NCI-H526 (cell line): ENCODE results near the gene DRAXIN.

Experiments
- DNase-seq, 2 experiments: peaks; one replicate each; lab custom pipeline; 2025; lab: John Stamatoyannopoulos, UW

DRAXIN gene

DNA sequence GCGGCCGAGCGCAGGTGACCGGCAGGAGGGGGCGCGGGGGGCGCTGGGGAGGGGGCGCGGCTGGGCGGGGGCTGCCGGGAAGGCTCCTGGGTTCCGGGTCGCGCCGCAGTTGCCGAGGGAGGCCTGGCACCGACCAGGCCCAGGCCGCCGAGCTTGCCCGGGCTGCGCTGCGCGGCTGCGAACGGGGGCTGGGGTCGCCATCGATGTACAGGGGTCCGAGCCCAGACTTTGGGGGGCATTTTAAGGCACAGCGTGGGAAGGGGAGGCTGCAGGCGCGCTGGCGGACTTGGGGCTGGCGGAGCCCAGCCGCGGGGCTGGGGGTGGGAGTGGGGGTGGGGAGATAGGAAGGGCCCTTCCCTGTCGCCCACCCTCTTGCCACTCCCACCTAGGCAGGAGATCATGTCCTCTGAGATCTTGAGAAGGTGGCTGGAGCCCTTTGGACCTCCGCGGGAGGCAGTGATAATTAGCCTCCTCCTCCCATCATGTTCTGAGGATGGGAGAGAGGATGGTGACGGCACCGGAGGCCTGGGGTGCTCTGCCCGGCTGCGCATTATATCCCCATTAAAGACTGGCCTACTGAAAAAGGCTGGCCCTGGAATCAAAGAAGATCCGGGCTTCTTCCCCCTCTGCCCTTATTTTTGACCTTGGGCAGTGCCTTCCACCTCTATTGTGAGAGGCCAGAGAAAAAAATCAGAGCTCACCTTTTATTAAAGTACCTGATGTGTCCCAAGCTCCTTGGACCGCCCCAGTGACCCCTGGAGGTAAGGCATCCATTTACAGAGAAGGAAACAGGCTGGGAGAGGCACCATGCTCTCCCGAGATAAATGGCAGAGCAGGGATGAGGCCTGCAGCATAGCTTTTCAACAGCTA lies 36.3 kb upstream of the DRAXIN start:
- DNase-seq: no peak

DNA sequence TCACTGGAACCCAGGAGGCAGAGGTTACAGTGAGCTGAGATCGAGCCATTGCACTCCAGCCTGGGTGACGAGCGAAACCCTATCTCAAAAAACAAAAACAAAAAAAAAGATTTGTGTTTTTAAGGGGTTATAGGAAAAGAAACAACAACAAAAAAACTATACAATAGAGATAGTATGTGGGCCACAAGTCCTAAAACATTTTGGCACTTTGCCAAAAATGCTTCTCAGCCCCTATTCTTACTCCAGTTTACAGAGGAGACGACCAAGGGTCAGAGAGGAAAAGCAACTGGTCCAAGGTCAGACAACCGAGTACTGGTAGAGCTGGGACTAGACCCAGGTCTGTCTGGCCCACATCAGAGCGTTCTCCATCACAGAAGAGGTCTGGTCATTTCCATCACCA lies 33.9 kb upstream of the DRAXIN start:
- DNase-seq: no peak

DNA sequence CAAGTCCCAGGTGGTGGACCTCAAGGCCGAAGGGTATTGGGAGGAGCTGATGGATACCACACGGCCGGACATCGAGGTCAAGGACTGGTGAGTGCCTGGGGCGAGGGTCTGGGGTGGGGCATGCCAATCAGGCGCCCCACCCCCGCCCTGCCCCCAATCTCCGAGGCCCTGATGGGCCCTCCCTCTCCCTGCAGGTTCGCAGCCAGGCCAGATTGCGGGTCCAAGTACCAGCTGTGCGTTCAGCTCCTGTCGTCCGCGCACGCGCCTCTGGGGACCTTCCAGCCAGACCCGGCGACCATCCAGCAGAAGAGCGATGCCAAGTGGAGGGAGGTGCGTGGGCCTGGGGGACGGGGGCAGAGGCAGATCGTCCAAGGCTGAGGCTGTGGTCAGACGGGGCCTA lies 33.0 kb upstream of the DRAXIN start:
- DNase-seq: no peak

DNA sequence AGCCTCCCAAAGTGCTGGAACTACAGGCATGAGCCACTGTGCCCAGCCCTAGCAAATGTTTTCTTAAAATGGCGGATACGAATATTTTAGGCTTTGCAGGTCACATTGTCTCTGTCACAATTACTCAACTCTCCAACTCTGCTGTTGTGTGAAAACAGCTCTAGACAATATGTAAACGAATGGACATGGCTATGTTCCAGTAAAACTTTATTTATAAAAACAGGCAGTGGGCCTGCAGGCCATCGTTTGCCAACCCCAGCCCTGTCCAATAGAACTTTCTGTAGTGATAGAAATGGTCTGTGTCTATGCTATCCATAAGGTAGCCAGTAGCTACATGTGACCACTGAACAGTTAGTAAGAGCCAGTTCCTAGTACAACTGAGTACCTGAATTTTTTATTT lies 31.8 kb upstream of the DRAXIN start:
- no peak for DNase-seq

DNA sequence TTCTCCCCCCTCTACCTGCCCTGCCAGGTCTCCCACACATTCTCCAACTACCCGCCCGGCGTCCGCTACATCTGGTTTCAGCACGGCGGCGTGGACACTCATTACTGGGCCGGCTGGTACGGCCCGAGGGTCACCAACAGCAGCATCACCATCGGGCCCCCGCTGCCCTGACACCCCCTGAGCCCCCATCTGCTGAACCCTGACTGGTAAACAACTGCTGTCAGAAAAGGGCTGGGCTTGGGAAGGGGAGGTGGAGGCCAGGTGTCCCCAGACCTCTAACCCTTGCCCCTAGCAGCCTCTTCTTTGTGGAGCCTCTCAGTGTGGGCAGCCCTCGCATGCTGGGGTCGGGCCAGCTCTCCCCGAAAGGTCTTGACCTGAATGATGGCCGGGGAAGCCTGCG lies 30.4 kb upstream of the DRAXIN start:
- no peak for DNase-seq

DNA sequence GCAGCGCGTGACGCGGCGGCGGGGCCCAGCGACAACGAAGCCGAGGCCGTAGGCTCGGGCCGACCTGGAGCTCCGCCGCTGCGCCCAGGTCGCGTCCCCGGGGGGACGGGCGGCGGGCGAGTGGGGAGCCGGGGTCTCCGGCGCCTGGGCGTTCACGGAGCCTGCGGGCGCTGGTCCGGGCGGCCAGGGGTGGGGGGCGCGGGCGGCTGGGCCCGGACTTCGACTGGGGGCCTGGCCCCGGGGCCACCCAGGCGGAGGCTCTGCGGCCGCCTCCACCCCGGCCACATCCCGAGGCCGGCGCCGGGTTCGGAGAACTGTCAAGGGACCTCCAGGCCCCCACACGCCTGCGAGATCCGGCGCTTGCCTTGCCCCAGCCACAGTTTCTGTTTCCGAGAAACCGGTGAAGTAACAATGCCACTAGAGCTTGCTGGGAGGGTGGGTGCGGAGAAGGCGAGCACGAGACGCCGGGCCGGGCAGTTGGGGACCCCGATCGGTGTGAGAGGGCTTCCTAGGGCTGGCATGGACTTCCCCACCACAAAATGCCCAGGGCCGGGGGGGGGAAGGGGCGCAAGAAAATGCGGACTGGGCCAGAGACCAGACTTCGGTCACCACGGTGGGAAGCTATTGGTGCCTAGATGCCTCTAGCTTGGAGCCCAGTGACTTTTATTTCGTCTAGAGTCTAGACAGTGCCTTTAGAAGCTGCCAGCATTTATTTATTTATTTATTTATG lies 27.0 kb upstream of the DRAXIN start:
- DNase-seq: peak in 1 of 2 experiments; percentile 45

DNA sequence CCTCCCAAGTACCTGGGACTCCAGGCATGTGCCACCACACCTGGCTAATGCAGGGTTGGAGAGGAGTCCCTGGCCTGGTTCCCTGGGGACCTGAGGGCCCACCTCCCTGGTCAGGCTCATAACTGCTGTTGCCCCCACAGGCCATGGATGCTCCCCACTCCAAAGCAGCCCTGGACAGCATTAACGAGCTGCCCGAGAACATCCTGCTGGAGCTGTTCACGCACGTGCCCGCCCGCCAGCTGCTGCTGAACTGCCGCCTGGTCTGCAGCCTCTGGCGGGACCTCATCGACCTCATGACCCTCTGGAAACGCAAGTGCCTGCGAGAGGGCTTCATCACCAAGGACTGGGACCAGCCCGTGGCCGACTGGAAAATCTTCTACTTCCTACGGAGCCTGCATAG lies 23.0 kb upstream of the DRAXIN start:
- DNase-seq: no peak

DNA sequence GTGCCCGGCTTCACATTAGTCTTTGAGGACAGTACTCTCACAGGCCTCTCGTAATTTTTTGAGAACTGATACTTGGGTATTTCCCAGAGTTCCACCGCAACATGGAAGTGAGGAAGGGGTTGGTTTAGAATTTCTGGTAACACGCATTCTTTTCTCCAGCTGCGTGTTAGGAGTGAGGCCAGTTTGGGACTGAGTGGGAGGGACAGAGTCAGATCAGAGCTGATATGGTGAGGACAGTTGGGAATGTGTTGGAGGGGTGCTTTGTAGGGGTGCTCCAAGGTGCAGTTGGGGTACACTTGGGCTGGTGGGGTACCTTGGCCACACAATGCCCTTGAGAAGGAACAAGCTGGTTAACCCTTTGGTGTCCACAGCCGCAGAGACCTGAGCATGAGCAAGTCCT lies 20.8 kb upstream of the DRAXIN start:
- no peak for DNase-seq

DNA sequence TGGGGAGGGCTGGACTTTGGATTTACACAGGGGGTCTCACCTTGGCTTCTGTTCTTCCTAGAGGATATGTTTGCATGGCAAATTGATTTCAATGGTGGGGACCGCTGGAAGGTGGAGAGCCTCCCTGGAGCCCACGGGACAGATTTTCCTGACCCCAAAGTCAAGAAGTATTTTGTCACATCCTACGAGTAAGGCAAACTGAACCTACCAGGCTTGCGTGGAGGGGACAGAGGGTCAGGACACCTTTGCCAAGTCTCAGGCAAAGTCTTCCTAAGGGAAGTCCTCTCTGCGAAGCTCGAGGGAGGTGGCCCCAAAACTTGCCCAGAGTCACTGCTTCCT lies 20.3 kb upstream of the DRAXIN start:
- DNase-seq: no peak

DNA sequence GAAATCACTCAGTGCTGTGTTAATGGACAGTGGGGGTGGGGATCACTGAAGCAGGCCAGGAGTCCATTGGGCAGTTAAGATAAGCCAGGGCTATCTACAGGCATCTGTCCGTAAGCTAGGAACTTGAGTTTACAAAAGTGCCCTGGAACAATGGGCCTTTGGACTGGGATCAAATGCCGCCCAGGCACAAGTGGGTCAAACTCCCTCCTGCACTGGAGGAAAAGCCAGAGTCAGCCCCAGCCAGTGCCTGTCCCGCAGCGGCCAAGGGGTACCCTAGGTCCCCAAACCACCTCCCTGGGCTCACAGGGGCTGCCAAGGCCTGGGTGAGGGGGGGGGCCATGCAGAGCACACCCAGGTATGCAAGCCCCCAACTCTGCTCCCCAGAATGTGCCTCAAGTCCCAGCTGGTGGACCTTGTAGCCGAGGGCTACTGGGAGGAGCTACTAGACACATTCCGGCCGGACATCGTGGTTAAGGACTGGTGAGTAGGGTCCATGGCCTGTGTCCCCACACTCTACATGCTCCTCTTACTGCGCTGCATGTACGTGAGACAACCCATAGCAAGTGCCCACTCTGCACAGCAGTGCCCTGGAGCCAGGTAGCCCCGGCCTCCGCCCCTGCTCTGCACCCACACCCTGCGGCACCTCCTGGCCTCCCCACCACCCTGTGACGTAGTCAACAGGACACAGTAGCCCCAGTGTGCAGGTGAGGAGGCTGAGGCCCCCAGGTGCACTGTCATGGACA lies 19.8 kb upstream of the DRAXIN start:
- no peak for DNase-seq

DNA sequence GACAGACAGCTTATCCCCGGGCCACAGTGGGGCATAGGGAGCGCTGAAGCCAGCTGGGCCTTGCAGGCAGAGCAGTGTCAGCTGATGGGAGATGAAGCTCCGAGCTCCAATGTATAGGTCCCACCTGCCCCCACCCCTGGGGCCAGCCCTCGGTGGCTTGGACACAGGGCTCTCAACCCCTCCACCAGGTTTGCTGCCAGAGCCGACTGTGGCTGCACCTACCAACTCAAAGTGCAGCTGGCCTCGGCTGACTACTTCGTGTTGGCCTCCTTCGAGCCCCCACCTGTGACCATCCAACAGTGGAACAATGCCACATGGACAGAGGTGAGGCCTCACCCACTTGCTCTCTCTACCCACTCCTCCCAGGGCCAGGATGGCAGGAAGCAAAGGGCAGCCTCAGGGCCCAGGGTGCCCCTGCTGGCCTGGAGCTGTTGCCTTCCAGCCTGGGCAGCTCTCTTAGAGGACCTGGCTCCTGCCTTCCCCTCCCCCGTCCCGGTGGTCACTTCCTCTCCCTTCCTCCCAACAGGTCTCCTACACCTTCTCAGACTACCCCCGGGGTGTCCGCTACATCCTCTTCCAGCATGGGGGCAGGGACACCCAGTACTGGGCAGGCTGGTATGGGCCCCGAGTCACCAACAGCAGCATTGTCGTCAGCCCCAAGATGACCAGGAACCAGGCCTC lies 18.3 kb upstream of the DRAXIN start:
- DNase-seq: no peak

DNA sequence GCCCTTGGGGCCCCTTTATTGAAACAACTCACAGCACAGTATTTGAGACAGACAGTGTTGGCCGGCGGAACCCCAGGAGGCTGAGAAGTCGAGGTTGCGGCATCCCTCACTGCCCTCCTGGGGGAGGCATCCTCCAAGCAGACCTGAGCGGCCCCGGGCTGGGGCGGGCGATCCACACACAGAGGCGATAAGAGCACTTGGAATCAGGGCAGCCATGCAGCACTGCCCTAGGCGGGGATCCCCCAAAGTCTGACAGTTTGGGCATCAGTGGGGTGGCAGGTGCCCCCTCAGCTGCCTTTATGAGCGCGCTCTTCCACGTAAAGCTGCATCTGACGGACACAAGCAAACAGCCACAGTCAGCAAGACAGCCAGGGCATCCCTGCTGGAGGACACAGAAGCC lies 17.0 kb upstream of the DRAXIN start:
- DNase-seq: no peak

DNA sequence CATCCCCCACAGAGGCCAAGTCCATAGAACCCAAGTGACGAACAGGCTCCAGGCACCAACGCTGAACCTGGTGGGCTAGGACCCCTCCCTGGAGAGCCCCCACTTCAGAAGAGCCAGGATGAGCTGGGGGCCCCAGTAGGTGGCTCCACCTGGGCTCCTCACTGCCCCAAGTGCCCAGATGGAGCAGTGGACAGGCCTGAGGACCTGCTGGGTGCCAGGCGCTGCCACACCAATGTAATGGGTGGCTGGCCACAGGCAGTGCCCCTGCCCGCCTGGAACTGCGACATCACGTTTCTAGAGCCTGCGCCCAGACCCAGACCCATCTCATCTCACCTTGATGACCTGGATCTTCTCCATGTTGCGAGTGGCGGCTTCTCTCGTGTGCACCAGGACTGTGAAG lies 16.2 kb upstream of the DRAXIN start:
- DNase-seq: no peak

DNA sequence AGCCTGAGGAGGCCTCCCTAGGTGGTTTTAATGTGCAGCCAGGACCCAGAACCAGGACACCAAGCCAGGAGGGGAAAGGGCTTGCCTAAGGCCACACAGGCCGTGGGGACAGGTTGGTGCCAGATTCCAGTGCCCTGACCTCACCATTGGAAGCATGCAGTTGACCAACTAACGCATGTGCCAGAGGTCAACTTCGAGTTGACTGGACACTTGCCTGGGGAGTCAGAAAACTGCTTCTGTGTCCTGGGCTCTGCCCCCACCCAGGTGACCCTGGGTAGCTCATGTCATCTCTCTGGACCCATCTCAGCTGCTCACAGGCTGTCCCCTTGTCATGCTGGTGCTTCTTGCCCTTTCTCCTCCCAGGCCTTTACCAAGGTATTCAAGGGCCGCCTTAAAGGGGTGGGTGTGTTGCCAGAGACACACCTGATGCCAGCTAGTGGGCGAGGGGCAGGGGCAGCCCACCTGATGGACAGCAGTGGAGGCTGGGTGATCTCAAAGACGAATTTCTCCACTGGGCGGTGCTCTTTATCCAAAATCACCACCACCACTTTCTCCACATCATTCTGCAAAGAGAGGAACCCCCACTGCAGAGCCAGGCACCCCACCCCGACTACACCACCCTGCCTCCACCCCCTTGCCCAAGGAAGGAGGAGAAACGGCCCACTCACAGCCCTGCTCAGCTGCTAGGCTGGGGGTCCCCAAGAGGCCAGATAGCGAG lies 15.0 kb upstream of the DRAXIN start:
- DNase-seq: no peak

DNA sequence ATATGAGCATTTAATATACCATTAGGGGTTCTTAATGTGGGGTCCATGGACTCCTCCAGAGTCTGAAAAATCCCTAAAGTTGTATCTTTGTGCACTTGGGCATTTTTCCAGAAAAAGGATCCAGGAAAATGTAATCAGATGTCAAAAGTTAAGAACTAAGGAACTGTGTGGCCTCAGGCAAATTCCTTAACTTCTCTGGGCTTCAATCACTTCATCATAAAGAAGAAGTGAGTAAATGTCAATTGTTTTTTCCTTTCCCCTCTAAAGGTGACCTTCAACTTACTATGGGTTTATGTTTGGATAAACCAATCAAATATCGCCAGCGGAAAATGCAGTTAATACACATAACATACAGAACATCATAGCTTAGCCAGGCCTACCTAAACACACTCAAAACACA lies 13.1 kb upstream of the DRAXIN start:
- no peak for DNase-seq

DNA sequence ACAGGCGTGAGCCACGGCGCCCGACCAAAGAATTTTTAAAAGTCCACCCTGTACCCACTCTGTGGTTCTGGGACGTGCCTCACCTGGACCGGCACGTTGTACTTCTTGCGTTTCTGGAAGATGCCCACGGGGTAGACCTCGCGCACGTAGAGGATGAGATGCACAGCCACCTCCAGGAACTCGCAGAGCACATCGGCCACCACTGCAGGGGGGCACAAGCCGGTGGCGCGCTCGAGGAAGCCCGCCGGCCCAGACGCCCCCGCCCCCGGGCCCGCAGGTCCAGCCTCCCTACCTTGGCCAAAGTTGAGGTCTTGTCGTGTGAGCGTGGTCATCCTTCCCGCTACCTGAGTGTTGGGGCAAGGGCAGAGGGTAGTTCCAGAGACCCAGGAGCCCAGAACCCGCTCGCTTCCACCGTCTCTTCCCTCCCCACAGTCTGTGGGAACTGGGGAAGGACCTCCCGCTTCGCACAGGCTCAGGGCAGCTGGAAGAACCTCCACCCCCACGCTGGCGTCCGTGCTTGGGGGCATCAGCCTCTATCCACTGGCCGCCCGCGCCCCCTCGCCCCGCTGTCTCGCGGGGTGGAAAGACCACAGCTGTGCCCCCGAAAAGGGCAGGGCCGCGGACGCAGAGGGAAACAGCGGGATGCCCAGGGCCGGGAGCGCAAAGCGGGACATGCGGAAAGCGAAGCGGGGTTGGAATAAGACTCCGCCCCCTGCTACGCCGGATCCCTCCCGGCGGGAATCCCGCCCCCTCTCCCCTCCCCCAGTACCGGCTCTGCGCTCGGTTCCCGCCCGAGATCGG lies 11.0 kb upstream of the DRAXIN start:
- peak in 1 of 2 experiments; percentile 52 for DNase-seq

DNA sequence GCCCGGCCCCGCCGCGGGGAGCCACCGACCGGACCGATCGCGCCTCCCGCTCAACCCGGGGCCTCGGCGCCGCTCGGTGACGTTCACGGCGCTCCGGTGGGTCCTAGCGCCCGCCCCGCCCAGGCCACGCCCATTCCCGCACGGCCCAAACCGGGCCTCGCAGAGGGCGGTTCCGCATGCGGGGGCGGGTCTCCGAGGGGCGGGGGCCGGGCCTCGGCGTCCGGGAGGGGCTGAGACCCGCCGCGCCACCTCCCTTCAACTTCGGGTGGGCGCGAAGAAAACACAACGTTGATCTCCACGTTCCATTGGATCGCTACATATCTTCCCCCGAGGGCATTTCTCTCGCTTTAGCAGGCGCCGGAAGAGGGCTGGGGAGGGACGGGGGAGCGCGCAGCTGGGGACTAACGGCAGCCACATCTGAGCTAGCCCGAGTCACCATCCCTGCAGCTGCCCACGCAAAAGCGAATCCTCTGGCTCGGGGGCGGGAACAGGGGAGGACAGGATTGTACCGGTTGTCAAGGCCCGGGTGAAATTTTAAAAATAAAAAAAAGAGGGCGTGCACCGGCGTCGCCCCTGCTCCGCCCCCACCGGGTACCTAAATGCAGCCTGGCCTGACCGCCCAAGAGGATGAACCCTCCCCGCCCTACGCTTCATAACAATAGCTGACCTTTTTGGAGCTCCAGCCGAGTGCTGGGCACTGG lies 10.3 kb upstream of the DRAXIN start, which contains the start of gene MAD2L2:
Gene MAD2L2, minus strand, starts transcription at position 78 of the 701 bp plus-strand sequence. CDS start 547 bp downstream, outside the sequence.
- peak; percentile 29 to 86 for DNase-seq

DNA sequence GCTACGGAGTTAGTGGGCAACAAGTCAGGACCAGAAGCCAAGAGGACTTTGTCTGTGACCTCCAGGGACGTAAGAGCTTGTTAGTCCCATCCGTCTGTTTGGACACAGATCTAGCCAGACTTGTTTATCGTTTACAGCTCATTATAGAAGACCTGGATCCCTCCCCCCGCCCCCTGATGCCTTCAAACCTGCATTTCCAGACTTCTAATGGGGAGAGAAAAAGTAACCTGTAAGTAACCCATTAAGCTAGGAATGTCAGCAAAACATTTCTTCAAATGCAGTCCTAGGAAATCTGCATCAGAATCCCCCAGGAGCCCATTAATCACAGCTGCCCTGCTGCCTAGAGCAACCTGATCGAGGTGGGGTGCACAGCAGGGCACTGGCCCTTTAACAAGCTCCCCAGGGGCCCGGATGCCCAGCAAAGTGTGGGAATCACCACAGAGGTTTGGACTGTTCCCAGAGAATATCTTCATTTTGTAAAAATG lies 9.2 kb upstream of the DRAXIN start:
- DNase-seq: no peak

DNA sequence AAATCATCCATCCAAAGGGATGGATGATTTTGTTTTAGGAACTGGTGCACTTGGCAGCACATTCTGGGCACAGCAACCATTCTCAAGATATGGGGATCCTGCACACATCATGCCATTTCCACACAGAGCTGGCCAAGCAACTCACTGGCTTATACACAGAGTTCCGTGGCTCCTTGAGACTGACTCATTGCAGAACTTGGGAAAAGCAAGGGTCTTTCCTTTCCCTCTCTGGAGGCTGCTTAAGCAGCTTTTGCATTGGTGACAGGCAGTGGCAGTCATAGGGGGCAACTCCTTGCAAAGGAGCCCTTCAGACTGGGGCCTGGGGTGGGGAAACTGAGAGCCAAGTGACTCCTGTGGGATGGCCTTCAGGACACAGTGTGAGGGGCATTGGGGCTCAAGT lies 8.7 kb upstream of the DRAXIN start:
- no peak for DNase-seq

DNA sequence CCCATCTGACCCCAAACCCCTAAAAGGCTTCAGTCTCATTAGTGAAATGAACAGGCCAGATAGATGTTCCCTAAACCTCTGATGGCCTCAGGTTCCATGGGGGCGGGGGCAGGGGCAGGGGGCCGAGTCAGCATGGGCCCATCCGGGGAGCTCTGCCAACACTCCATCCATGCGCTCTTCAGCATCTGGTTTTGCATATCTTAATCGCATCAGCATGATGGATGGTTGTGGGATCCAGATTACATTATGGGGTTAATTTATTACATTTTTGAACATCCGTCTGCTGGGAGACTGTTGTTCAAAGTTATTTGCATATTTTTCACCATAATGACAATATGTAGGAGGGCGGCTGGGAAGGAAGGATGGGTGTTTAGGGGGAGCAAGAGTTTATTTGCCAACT lies 7.4 kb upstream of the DRAXIN start:
- peak; percentile 75 to 79 for DNase-seq
